WTC11 (cell line): ENCODE data around the gene CDK11A.
"Not testable (repeated sequence)": the region's sequence is repeated elsewhere in the genome, so short reads cannot be mapped to it uniquely, and the experiment has no call there.

ENCODE experiments used
- ATF1 ChIP-seq: sonication (generic); formaldehyde crosslinking; IDR thresholded peaks from 2 replicates; pipeline ENCODE4 v1.8.1; 2023; ENCODE audit warnings: mild to moderate bottlenecking, moderate library complexity, missing genetic modification reagents
- CREB1 ChIP-seq: sonication (generic); formaldehyde crosslinking; IDR thresholded peaks from 2 replicates; pipeline ENCODE4 v1.8.0; 2023; ENCODE audit warnings: mild to moderate bottlenecking, missing genetic modification reagents
- ETV6 ChIP-seq: sonication (generic); formaldehyde crosslinking; IDR thresholded peaks from 2 replicates; pipeline ENCODE4 v1.8.1; 2022; ENCODE audit warnings: mild to moderate bottlenecking, missing genetic modification reagents
- FOXP1 ChIP-seq: sonication (generic); formaldehyde crosslinking; IDR thresholded peaks from 2 replicates; pipeline ENCODE4 v1.8.0; 2022; ENCODE audit warnings: missing genetic modification reagents, mild to moderate bottlenecking, moderate library complexity, borderline replicate concordance
- SMAD3 ChIP-seq: sonication (generic); formaldehyde crosslinking; IDR thresholded peaks from 2 replicates; pipeline ENCODE4 v1.8.0; 2022; ENCODE audit warnings: missing genetic modification reagents, mild to moderate bottlenecking, borderline replicate concordance
- SP1 ChIP-seq: sonication (generic); formaldehyde crosslinking; conservative IDR thresholded peaks from 2 replicates; pipeline ENCODE4 v1.8.1; 2022; ENCODE audit warnings: missing genetic modification reagents
- TEAD1 ChIP-seq: sonication (generic); formaldehyde crosslinking; IDR thresholded peaks from 2 replicates; pipeline ENCODE4 v1.8.0; 2022; ENCODE audit warnings: mild to moderate bottlenecking, missing genetic modification reagents
- ZNF232 ChIP-seq: sonication (generic); formaldehyde crosslinking; IDR thresholded peaks from 2 replicates; pipeline ENCODE4 v1.8.0; 2022; ENCODE audit warnings: mild to moderate bottlenecking, missing genetic modification reagents
- TF ChIP-seq, protein P1 (sequence below): fragments of 200-600 bp; IDR thresholded peaks from 2 replicates; pipeline ENCODE4 v1.8.0; 2022; ENCODE audit warnings: antibody characterized with exemption
- TF ChIP-seq, protein P2 (sequence below): sonication (generic); formaldehyde crosslinking; IDR thresholded peaks from 2 replicates; pipeline ENCODE4 v1.8.1; 2023; ENCODE audit warnings: mild to moderate bottlenecking, moderate library complexity, missing genetic modification reagents
- TF ChIP-seq, protein P3 (sequence below): sonication (generic); formaldehyde crosslinking; IDR thresholded peaks from 2 replicates; pipeline ENCODE4 v1.8.0; 2022; ENCODE audit warnings: mild to moderate bottlenecking, missing genetic modification reagents
- TF ChIP-seq, protein P4 (sequence below): fragments of 250-450 bp; sonication (Bioruptor Pico); conservative IDR thresholded peaks from 2 replicates; pipeline ENCODE4 v1.9.0; 2021; ENCODE audit warnings: mild to moderate bottlenecking
- TF ChIP-seq, protein P5 (sequence below): sonication (generic); formaldehyde crosslinking; IDR thresholded peaks from 2 replicates; pipeline ENCODE4 v1.8.1; 2022; ENCODE audit warnings: mild to moderate bottlenecking, missing genetic modification reagents, moderate library complexity, borderline replicate concordance

DNA sequence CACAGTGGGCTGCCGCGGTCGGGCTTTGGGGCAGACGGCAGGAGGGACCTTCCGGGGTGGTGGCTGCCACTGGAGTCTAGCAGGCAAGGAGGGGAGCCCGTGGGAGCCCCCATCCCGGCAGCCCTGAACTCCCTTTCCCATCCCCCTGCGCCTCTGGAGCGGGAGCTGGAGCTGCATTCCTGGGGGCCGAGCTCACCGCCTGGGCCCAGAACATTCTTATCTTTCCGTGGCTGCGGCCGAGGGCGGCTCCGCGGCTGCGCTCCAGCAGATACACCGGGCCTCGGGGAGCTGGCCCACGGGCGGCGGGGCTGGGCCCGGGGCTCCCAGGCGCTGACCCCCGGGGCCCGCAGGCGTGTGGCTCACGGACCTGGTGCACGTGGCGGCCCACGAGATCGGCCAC is 23.6 kb downstream of the CDK11A start:
- TF ChIP-seq SMAD3 (CRISPR knock-in tag); CREB1; ETV6; ZNF232; FOXP1 (CRISPR knock-in tag); SP1 (CRISPR knock-in tag); TEAD1 (CRISPR knock-in tag); ATF1: not testable (repeated sequence)
- TF ChIP-seq, protein P1, sequence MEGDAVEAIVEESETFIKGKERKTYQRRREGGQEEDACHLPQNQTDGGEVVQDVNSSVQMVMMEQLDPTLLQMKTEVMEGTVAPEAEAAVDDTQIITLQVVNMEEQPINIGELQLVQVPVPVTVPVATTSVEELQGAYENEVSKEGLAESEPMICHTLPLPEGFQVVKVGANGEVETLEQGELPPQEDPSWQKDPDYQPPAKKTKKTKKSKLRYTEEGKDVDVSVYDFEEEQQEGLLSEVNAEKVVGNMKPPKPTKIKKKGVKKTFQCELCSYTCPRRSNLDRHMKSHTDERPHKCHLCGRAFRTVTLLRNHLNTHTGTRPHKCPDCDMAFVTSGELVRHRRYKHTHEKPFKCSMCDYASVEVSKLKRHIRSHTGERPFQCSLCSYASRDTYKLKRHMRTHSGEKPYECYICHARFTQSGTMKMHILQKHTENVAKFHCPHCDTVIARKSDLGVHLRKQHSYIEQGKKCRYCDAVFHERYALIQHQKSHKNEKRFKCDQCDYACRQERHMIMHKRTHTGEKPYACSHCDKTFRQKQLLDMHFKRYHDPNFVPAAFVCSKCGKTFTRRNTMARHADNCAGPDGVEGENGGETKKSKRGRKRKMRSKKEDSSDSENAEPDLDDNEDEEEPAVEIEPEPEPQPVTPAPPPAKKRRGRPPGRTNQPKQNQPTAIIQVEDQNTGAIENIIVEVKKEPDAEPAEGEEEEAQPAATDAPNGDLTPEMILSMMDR, result not testable (repeated sequence)
- TF ChIP-seq, protein P2, sequence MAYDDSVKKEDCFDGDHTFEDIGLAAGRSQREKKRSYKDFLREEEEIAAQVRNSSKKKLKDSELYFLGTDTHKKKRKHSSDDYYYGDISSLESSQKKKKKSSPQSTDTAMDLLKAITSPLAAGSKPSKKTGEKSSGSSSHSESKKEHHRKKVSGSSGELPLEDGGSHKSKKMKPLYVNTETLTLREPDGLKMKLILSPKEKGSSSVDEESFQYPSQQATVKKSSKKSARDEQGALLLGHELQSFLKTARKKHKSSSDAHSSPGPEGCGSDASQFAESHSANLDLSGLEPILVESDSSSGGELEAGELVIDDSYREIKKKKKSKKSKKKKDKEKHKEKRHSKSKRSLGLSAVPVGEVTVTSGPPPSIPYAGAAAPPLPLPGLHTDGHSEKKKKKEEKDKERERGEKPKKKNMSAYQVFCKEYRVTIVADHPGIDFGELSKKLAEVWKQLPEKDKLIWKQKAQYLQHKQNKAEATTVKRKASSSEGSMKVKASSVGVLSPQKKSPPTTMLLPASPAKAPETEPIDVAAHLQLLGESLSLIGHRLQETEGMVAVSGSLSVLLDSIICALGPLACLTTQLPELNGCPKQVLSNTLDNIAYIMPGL (CRISPR knock-in tag), result not testable (repeated sequence)
- TF ChIP-seq, protein P3, sequence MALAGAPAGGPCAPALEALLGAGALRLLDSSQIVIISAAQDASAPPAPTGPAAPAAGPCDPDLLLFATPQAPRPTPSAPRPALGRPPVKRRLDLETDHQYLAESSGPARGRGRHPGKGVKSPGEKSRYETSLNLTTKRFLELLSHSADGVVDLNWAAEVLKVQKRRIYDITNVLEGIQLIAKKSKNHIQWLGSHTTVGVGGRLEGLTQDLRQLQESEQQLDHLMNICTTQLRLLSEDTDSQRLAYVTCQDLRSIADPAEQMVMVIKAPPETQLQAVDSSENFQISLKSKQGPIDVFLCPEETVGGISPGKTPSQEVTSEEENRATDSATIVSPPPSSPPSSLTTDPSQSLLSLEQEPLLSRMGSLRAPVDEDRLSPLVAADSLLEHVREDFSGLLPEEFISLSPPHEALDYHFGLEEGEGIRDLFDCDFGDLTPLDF (CRISPR knock-in tag), result not testable (repeated sequence)
- TF ChIP-seq, protein P4, sequence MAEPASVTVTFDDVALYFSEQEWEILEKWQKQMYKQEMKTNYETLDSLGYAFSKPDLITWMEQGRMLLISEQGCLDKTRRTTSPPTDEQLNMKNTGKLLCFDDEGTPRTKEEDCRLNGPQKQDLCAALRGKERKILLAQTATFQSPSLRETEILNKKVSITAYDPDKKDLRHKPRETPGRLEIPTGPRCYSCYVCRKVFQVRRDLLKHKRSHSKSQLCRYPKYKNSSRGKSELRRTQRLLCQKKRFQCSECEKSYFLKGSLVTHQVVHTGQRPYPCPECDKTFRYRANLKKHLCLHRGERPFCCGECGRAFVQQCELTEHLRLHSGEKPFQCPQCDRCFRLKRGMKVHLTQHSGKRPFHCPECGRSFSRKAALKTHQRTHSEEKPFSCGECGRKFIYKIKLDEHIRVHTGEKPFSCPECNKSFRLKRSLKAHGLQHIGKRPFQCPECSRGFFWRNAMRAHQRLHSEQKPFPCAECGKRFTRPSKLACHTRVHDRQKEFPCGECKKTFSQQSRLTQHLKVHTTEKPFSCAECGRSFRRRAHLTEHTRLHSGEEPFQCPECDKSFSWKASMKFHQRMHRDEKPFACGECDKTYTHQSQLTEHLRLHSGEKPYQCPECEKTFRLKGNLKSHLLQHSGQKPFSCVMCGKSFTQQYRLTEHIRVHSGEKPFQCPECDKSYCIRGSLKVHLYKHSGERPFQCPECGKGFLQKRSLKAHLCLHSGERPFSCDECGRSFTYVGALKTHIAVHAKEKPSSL (CRISPR knock-in tag), result not testable (repeated sequence)
- TF ChIP-seq, protein P5, sequence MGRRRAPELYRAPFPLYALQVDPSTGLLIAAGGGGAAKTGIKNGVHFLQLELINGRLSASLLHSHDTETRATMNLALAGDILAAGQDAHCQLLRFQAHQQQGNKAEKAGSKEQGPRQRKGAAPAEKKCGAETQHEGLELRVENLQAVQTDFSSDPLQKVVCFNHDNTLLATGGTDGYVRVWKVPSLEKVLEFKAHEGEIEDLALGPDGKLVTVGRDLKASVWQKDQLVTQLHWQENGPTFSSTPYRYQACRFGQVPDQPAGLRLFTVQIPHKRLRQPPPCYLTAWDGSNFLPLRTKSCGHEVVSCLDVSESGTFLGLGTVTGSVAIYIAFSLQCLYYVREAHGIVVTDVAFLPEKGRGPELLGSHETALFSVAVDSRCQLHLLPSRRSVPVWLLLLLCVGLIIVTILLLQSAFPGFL, result not testable (repeated sequence)
